ENCODE data around the gene SOX18.

SOX18 gene

DNA sequence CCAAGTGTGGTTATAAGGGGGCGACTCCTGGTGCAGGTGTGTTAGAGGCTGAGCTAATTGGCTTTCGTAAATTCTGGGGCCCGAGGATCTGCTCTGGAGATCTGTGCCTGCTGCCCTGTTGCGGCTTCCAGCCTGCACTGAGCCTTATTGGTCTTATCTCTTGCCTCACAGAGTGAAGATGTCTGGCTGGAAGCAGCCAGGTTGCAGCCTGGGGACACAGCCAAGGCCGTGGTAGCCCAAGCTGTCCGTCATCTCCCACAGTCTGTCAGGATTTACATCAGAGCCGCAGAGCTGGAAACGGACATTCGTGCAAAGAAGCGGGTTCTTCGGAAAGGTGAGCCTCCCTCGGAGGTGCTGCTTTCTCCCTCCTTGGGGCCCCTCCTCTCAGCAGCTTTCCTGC is 48.5 kb downstream of the SOX18 start:
- H3K9ac ChIP-seq (ENCODE audit: low read length) = no peak overlapping the region
- H3K27ac ChIP-seq (ENCODE audit: low read depth, low read length) = no peak overlapping the region
- H3K4me1 ChIP-seq (ENCODE audit: insufficient read depth, low read length) = no peaks in the 10 kb centered on the region
- H3K4me3 ChIP-seq (ENCODE audit: low read depth in 1 of 2, low read length in 2 of 2) = no peak overlapping the region
- peaks cover 70% of the 10 kb centered on the region for H3K36me3 ChIP-seq (ENCODE audit: insufficient read depth, low read length)
- H3K27me3 ChIP-seq (ENCODE audit: control insufficient read depth in 1 of 2, insufficient read depth in 2 of 2, low read length in 2 of 2) = no peaks in the 10 kb centered on the region
- H3K9me3 ChIP-seq (ENCODE audit: low read length) = no peaks in the 10 kb centered on the region

All from muscle layer of colon (tissue), 2 donors.